A673 (cell line): Measurements from ENCODE around the gene RRM2. TPM values are rescaled to one million over a fixed set of nuclear protein-coding genes. Genes with fewer than 3 reads are reported as not detected.

Experiments
- BruUV-seq: library from RNA; stranded (reverse); fragments of 400-500 nt; replicated peaks from 2 replicates; lab custom pipeline; 2021; lab: Mats Ljungman, UMichigan
- CTCF ChIA-PET: fragments of 300-600 bp; sonication (Branson Sonifier 250); formaldehyde crosslinking; loops from one replicate; lab custom pipeline; 2022; ENCODE audit warnings: antibody characterized with exemption; lab: Charles Lee
- POLR2A ChIA-PET: fragments of 300-600 bp; sonication (Branson Sonifier 250); formaldehyde crosslinking; loops from one replicate; lab custom pipeline; 2022; ENCODE audit warnings: antibody characterized with exemption; ENCODE audit not compliant: low non-redundant PET; lab: Charles Lee
- DNase-seq: peaks from one replicate; pipeline ENCODE4 v3.0.0-alpha.2; 2015; ENCODE audit warnings: low spot score
- H3K27ac ChIP-seq: fragments of 200-600 bp; sonication (generic); 2 replicates; pipeline ENCODE4 v1.5.1; 2016; ENCODE audit warnings: mixed run types, low read depth, mild to moderate bottlenecking, mixed read lengths, antibody characterized with exemption, low read length; ENCODE audit not compliant: poor library complexity, severe bottlenecking
- H3K27me3 ChIP-seq: fragments of 200-600 bp; sonication (generic); replicated peaks from 2 replicates; pipeline ENCODE4 v1.6.1; 2017; ENCODE audit warnings: mixed run types, low read depth, mild to moderate bottlenecking, mixed read lengths, antibody characterized with exemption, low read length; ENCODE audit not compliant: insufficient read depth, poor library complexity
- H3K36me3 ChIP-seq: fragments of 200-600 bp; sonication (generic); 2 replicates; pipeline ENCODE4 v1.6.1; 2016; ENCODE audit warnings: mixed run types, mild to moderate bottlenecking, mixed read lengths, antibody characterized with exemption, low read length; ENCODE audit not compliant: insufficient read depth, poor library complexity, severe bottlenecking
- H3K4me1 ChIP-seq: fragments of 200-600 bp; sonication (generic); 2 replicates; pipeline ENCODE4 v1.6.1; 2017; ENCODE audit warnings: mixed run types, mild to moderate bottlenecking, mixed read lengths, antibody characterized with exemption, low read length; ENCODE audit not compliant: insufficient read depth, poor library complexity, severe bottlenecking
- H3K4me3 ChIP-seq: fragments of 200-600 bp; sonication (generic); 2 replicates; pipeline ENCODE4 v1.5.1; 2016; ENCODE audit warnings: low read depth, mixed run types, mild to moderate bottlenecking, mixed read lengths, low read length; ENCODE audit not compliant: poor library complexity, severe bottlenecking
- H3K9me3 ChIP-seq: fragments of 200-600 bp; sonication (generic); 2 replicates; pipeline ENCODE4 v1.6.1; 2016; ENCODE audit warnings: mixed run types, low read depth, mild to moderate bottlenecking, mixed read lengths, antibody characterized with exemption, low read length; ENCODE audit not compliant: poor library complexity, severe bottlenecking
- CTCF ChIP-seq: fragments of 300-800, 200-600 bp; sonication (generic); conservative IDR thresholded peaks from 2 replicates; pipeline ENCODE4 v1.5.1; 2017; ENCODE audit warnings: low read depth, mild to moderate bottlenecking, antibody characterized with exemption, low read length, moderate library complexity, mixed read lengths
- EZH2 ChIP-seq: fragments of 200-600 bp; sonication (generic); IDR thresholded peaks from 2 replicates; pipeline ENCODE4 v1.6.1; 2017; ENCODE audit warnings: borderline replicate concordance, low read depth, mild to moderate bottlenecking, mixed read lengths, antibody characterized with exemption, low read length; ENCODE audit not compliant: poor library complexity, severe bottlenecking
- intact Hi-C: fragments of 100-400 bp; cut with micrococcal nuclease; formaldehyde crosslinking; loops from one replicate; pipeline ENCODE4 v1.10.0; 2022; ENCODE audit not compliant: unreplicated experiment
- total RNA-seq: library from RNA; stranded (reverse); gene quantifications from 2 replicates; pipeline ENCODE4 v1.2.3, GENCODE V29; 2021

The RRM2 gene
- total RNA-seq, 1 experiment from 2014 or later, result 486 TPM

DNA sequence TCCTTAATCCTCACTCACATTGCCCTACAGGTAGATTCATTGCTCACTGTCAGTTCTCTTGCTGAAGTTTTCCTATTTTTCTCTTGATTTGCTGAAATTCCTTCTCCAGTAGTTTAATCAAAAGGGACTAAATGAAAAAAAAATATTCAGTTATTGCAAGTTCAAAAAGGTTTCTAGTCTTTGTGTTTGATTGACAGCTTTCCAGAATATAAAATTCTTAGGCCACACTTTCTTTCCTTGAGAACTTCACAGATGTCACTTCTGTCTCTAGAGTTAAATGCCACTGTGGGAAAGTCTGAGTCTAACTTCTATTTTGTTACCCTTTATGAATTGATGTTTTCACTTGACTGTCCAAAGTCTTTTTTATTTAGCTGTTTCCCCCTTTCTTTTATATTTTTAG is 25.7 kb downstream of the RRM2 start:
- intact Hi-C loops, result no loop called here
- no peak for TF ChIP-seq EZH2
- TF ChIP-seq CTCF, result no peak
- no TSS peak for BruUV-seq
- CTCF ChIA-PET, result no interaction called here
- Histone ChIP-seq H3K27me3 (no peaks in the 10 kb centered on the region), H3K4me3 (no peak overlapping the region), H3K36me3 (no peaks in the 10 kb centered on the region), H3K27ac (no peak overlapping the region), H3K9me3 (no peaks in the 10 kb centered on the region), H3K4me1 (no peaks in the 10 kb centered on the region)
- POLR2A ChIA-PET, result no interaction called here
- DNase-seq, result no peak

DNA sequence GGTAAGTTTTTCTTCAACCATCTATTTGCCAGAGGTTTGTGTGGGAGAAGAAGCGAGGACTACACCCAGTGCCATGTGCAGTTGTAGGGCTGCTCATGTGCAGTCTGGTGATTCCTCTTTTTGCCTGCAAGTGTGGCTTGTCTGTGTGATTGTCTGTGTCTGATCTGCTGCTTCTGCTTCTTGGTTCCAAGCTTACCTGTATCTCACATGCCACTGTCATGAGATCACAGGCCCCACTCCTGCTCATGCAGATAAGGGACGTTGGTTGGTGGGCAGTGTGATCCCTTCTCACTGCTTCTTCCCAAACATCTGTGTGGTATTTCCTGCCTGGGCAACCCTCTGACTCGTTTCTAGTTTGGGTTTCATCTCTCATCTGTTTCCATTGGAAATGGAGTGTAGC is 27.1 kb downstream of the RRM2 start:
- no peak for TF ChIP-seq CTCF
- no peak for TF ChIP-seq EZH2
- no peaks in the 10 kb centered on the region for H3K4me1 ChIP-seq
- no peaks in the 10 kb centered on the region for H3K36me3 ChIP-seq
- BruUV-seq, result no TSS peak
- POLR2A ChIA-PET, result no interaction called here
- H3K27ac ChIP-seq, result no peak overlapping the region
- no peaks in the 10 kb centered on the region for H3K27me3 ChIP-seq
- CTCF ChIA-PET, result interaction anchor here (0.7 kb wide), 1 partner anchor 13 kb away, joined by 4 read pairs; no protein-coding TSS in a partner anchor
- intact Hi-C loops, result no loop called here
- no peak overlapping the region for H3K4me3 ChIP-seq
- DNase-seq, result no peak
- no peaks in the 10 kb centered on the region for H3K9me3 ChIP-seq

DNA sequence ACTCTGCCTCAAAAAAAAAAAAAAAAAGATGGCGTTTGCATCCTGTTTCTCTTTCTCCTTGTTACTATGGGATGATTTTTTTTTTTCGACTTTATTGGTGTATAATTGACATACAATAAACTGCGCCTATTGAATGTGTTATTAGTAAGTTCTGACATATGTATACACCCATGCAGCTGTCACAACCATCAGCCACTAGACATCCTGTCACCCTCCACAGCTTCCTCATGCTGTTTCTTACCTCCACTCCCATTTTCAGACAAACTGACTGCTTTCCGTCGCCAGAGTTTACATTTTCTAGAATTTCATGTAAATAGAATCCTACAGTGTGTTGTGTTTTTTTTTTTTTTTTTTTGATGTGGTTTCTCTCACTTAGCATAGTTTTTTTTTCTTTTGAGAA is 27.9 kb downstream of the RRM2 start:
- Histone ChIP-seq H3K27ac (no peak overlapping the region), H3K36me3 (no peaks in the 10 kb centered on the region), H3K4me3 (no peak overlapping the region), H3K9me3 (no peaks in the 10 kb centered on the region), H3K4me1 (no peaks in the 10 kb centered on the region), H3K27me3 (no peaks in the 10 kb centered on the region)
- TF ChIP-seq CTCF (no peak), EZH2 (no peak)
- intact Hi-C loops, result no loop called here
- POLR2A ChIA-PET, result no interaction called here
- no TSS peak for BruUV-seq
- no peak for DNase-seq
- CTCF ChIA-PET, result interaction anchor here (0.7 kb wide), 1 partner anchor 12 kb away, joined by 16 read pairs; no protein-coding TSS in a partner anchor
